ENCODE results near the gene MICAL2. TPM values are rescaled to one million over a fixed set of nuclear protein-coding genes. Genes with fewer than 3 reads are reported as not detected.
A peak's percentile ranks its signal among the peaks of the same experiment; 100 is the strongest.

Gene MICAL2
- polyA plus RNA-seq, 4 donors: 15.9 to 41.1 (median 25.6) TPM

DNA sequence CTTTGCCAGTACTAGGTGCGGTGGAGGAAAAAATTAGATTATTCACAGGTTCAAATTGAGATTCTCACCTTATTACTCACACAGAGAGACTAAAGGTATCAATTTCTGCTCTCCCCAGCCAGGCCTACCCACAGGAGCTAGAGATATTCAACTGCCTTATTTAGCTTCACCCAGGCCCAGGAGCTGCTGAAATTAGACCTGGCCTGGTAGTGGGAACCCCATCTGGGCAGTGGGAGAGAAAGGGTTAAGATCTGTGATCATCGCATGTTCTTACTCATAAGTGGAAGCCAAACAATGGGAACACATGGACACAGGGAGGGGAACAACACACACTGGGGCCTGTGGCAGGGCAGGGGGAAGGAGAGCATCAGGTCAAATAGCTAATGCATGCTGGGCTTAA is 20.9 kb upstream of the MICAL2 start:
- H3K9me3 ChIP-seq (ENCODE audit: control insufficient read depth in 2 of 2, insufficient read depth in 1 of 2, low read depth in 1 of 2, low read length in 1 of 2): peaks cover 0 to 10% of the 10 kb centered on the region in 2 donors
- 65 to 77% (median 72%) methylated on average over 2 of the region's 2 CpGs for WGBS, 3 donors
- H3K36me3 ChIP-seq (ENCODE audit: control insufficient read depth in 3 of 3, insufficient read depth in 2 of 3, low read depth in 1 of 3, low read length in 3 of 3): no peaks in the 10 kb centered on the region
- H3K4me3 ChIP-seq (ENCODE audit: low read depth in 1 of 3, low read length in 3 of 3): no peak overlapping the region
- no peaks in the 10 kb centered on the region for H3K27me3 ChIP-seq (ENCODE audit: control insufficient read depth in 3 of 3, insufficient read depth in 3 of 3, low read length in 3 of 3)
- FAIRE-seq (no peak), DNase-seq (no peak)
- peaks cover 8 to 49% (median 24%) of the 10 kb centered on the region in 3 donors for H3K4me1 ChIP-seq (ENCODE audit: control insufficient read depth in 3 of 3, insufficient read depth in 2 of 3, low read depth in 1 of 3, low read length in 2 of 3)
- peak overlapping the region in 1 of 3 donors; percentile 53 for H3K27ac ChIP-seq (ENCODE audit: low read depth in 1 of 3, low read length in 2 of 3)

DNA sequence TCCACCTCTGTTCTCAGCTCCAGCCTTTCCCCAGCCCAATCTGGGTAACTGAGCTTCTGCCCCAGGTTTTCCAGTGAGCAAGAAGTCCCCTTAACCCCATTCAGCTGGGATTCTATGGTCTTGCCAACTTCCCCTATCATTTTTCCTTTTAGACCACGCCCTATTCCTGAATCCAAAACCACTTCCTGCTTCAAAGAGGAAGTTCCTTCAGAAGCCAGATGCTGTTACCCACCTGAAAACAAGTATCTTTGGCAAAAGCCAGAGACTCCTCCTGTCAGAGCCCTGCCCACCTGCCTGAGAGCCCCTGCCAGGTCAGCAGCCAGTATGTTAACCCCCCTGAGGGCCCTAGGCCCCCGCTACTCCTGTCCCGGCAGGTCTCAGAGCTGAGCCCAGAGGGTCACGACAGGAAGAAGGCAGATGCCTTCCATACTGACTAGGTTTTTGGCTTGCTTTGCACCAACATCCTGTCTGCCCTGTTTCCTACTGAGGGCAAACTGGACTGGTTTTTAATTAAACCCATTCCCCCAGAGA is 20.3 kb upstream of the MICAL2 start:
- peak; percentile 71 to 79 for DNase-seq
- no peak for FAIRE-seq
- Histone ChIP-seq H3K27ac (ENCODE audit: low read depth in 1 of 3, low read length in 2 of 3) (peak overlapping the region; percentile 95 to 96 (median 96)), H3K4me3 (ENCODE audit: low read depth in 1 of 3, low read length in 3 of 3) (no peak overlapping the region), H3K27me3 (ENCODE audit: control insufficient read depth in 3 of 3, insufficient read depth in 3 of 3, low read length in 3 of 3) (no peaks in the 10 kb centered on the region), H3K4me1 (ENCODE audit: control insufficient read depth in 3 of 3, insufficient read depth in 2 of 3, low read depth in 1 of 3, low read length in 2 of 3) (peaks cover 8 to 55% (median 24%) of the 10 kb centered on the region in 3 donors), H3K36me3 (ENCODE audit: control insufficient read depth in 3 of 3, insufficient read depth in 2 of 3, low read depth in 1 of 3, low read length in 3 of 3) (no peaks in the 10 kb centered on the region), H3K9me3 (ENCODE audit: control insufficient read depth in 2 of 2, insufficient read depth in 1 of 2, low read depth in 1 of 2, low read length in 1 of 2) (peaks cover 0 to 10% of the 10 kb centered on the region in 2 donors)
- 42 to 63% (median 62%) methylated on average over 4 of the region's 4 CpGs for WGBS, 3 donors

DNA sequence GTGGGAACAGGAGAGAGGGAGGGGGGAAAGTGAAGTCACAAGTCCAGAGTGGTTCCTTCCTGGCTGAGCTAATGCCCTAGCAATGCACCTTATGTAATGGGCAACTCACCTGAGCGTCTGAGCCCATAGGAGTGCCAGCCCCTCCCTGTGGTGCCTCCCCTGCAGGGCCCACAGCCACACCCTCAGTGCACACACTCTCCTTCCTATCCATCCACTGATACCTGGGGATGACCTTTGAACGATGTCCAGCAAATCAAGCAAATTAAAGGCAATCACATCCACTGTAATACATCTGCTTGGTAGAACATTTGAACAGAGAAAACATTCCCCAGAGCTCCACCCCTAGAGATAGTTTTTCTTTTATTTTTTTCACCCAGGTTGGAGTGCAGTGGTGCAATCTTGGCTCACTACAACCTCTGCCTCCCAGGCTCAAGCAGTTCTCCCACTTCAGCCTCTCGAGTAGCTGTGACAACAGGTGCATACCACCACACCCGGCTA is 19.6 kb upstream of the MICAL2 start:
- Histone ChIP-seq H3K27me3 (ENCODE audit: control insufficient read depth in 3 of 3, insufficient read depth in 3 of 3, low read length in 3 of 3) (no peaks in the 10 kb centered on the region), H3K9me3 (ENCODE audit: control insufficient read depth in 2 of 2, insufficient read depth in 1 of 2, low read depth in 1 of 2, low read length in 1 of 2) (peaks cover 0 to 10% of the 10 kb centered on the region in 2 donors), H3K4me1 (ENCODE audit: control insufficient read depth in 3 of 3, insufficient read depth in 2 of 3, low read depth in 1 of 3, low read length in 2 of 3) (peaks cover 8 to 59% (median 22%) of the 10 kb centered on the region in 3 donors), H3K27ac (ENCODE audit: low read depth in 1 of 3, low read length in 2 of 3) (peak overlapping the region; percentile 70 to 96 (median 84)), H3K36me3 (ENCODE audit: control insufficient read depth in 3 of 3, insufficient read depth in 2 of 3, low read depth in 1 of 3, low read length in 3 of 3) (no peaks in the 10 kb centered on the region), H3K4me3 (ENCODE audit: low read depth in 1 of 3, low read length in 3 of 3) (no peak overlapping the region)
- WGBS, 3 donors: 26 to 64% (median 52%) methylated on average over 4 of the region's 4 CpGs
- DNase-seq (peak; percentile 98 to 100), FAIRE-seq (no peak)

DNA sequence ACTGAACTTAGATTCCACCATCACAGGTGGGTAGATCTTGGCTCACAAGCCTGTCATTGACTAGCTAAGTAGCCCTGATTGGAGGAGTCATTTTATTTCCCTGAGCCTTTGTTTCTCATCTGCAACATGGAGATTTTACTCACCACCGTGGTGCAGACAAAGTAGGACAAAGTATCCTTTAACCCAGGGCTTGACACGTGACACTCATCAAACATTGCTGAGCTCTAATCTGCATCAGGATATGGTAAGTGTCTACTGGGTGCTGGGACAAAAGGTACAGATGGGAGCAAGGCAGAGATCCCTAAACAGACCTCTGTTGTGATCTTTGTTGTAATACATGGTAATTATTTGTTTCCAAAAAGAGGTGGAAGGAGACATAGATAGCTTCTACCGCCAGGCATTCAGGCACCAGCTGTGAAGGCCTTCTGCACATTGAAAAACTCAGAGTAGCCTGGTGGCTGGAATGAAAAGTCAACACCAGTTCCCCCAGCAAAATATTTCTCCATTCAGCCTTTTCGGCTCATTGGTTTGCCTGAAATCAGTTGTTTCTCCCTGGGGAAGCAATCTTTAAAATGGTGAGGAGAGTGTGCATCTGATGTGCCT is 18.3 kb upstream of the MICAL2 start:
- H3K27me3 ChIP-seq (ENCODE audit: control insufficient read depth in 3 of 3, insufficient read depth in 3 of 3, low read length in 3 of 3): no peaks in the 10 kb centered on the region
- H3K4me1 ChIP-seq (ENCODE audit: control insufficient read depth in 3 of 3, insufficient read depth in 2 of 3, low read depth in 1 of 3, low read length in 2 of 3): peaks cover 8 to 50% (median 14%) of the 10 kb centered on the region in 3 donors
- H3K27ac ChIP-seq (ENCODE audit: low read depth in 1 of 3, low read length in 2 of 3): peak overlapping the region; percentile 70 to 84 (median 79)
- H3K9me3 ChIP-seq (ENCODE audit: control insufficient read depth in 2 of 2, insufficient read depth in 1 of 2, low read depth in 1 of 2, low read length in 1 of 2): peaks cover 0 to 10% of the 10 kb centered on the region in 2 donors
- H3K36me3 ChIP-seq (ENCODE audit: control insufficient read depth in 3 of 3, insufficient read depth in 2 of 3, low read depth in 1 of 3, low read length in 3 of 3): no peaks in the 10 kb centered on the region
- DNase-seq (peak; percentile 75 to 89), FAIRE-seq (no peak)
- no peak overlapping the region for H3K4me3 ChIP-seq (ENCODE audit: low read depth in 1 of 3, low read length in 3 of 3)
- WGBS, 3 donors: 52 to 69% (median 65%) methylated on average over 4 of the region's 4 CpGs

DNA sequence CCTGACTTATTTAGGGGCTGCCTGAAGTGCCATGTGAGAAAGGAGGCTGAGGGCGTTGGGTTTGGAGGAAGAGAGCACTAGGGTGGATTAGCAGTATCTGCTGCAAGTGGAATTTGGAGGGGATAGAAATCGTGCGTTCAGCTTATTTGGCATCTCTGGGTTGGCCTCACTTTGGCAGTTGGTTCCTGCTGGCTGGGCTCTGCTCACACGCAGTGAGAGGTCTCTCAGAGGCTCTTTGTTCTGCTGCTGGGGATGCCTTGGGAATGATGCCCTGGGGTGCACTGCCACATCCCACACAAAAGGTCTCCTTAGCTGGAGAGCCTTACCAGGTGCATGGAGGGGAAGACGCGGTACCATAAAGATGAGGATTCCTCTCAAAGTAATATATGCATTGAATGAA is 17.7 kb upstream of the MICAL2 start:
- 84 to 95% (median 91%) methylated on average over 6 of the region's 6 CpGs for WGBS, 3 donors
- FAIRE-seq (no peak), DNase-seq (no peak)
- Histone ChIP-seq H3K36me3 (ENCODE audit: control insufficient read depth in 3 of 3, insufficient read depth in 2 of 3, low read depth in 1 of 3, low read length in 3 of 3) (no peaks in the 10 kb centered on the region), H3K27me3 (ENCODE audit: control insufficient read depth in 3 of 3, insufficient read depth in 3 of 3, low read length in 3 of 3) (no peaks in the 10 kb centered on the region), H3K4me3 (ENCODE audit: low read depth in 1 of 3, low read length in 3 of 3) (no peak overlapping the region), H3K4me1 (ENCODE audit: control insufficient read depth in 3 of 3, insufficient read depth in 2 of 3, low read depth in 1 of 3, low read length in 2 of 3) (peaks cover 8 to 43% (median 11%) of the 10 kb centered on the region in 3 donors), H3K27ac (ENCODE audit: low read depth in 1 of 3, low read length in 2 of 3) (peak overlapping the region in 1 of 3 donors; percentile 84), H3K9me3 (ENCODE audit: control insufficient read depth in 2 of 2, insufficient read depth in 1 of 2, low read depth in 1 of 2, low read length in 1 of 2) (peaks cover 0 to 10% of the 10 kb centered on the region in 2 donors)

DNA sequence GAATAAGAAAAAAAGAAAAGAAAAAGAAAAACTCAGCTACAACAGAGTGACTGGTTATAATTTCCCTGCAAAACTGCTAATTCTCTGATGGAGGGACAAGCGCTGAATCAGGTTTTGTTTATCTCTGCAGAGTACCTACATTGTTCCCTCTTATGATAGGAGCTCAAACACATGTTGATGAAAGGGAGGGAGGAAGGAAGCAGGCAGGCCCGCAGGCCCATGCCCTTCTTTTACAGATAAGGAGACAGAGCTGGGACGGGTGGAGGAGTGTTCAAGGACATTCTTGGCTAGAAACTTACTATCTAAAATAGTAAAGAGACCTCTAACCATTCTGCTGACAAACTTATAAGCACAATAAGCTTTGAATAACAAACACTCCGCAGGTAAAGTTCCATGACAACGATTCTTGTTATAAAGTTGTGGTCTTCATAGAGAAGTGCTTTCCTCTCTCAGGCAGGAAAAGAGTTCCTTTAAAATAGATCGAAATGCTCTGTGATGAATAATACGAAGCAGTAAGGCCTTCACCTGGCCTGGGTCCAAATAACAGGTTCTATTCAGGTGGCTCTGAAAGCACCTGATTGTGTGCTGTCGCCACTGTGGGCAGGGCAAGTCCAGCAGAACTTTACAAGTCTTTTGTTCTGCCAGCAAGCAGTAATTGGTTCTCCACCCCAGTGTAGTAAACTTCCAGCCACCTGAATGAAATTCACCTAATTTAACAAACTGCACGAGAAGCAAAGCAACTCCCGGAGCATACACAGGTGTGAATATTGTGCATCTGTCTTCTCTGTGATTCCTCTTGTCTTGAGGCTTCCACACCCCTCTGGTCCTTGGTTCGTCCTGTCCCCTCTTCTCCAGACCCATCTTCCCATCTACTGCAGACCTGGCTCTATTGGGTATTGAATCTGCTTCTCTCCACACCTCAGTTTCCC is 15.3 kb upstream of the MICAL2 start:
- Histone ChIP-seq H3K4me3 (ENCODE audit: low read depth in 1 of 3, low read length in 3 of 3) (no peak overlapping the region), H3K9me3 (ENCODE audit: control insufficient read depth in 2 of 2, insufficient read depth in 1 of 2, low read depth in 1 of 2, low read length in 1 of 2) (peaks cover 0 to 10% of the 10 kb centered on the region in 2 donors), H3K36me3 (ENCODE audit: control insufficient read depth in 3 of 3, insufficient read depth in 2 of 3, low read depth in 1 of 3, low read length in 3 of 3) (no peaks in the 10 kb centered on the region), H3K27me3 (ENCODE audit: control insufficient read depth in 3 of 3, insufficient read depth in 3 of 3, low read length in 3 of 3) (no peaks in the 10 kb centered on the region), H3K27ac (ENCODE audit: low read depth in 1 of 3, low read length in 2 of 3) (peak overlapping the region; percentile 26 to 74 (median 55)), H3K4me1 (ENCODE audit: control insufficient read depth in 3 of 3, insufficient read depth in 2 of 3, low read depth in 1 of 3, low read length in 2 of 3) (peaks cover 5 to 38% (median 7%) of the 10 kb centered on the region in 3 donors)
- 24 to 51% (median 36%) methylated on average over 11 of the region's 11 CpGs for WGBS, 3 donors
- DNase-seq: peak; percentile 71 to 83
- FAIRE-seq: no peak

DNA sequence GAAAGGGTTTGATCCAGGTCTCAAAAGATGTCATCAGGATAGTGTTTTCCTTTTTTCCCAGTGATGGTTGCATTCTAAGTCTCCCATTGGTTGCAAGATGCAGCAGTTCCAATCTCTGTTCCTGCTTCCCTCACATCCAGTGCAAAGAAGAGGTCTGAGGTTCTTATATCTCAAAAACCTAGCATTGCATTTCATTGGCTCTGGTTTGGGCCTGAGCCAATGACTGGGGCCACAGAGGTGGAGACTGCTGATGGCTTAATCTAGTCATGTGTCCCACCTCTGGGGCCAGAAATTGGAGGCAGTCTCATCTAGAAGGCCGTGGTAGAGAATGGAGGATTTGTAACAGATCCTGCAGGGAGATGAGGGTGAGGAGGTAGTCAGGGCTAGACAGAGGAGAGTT is 13.2 kb upstream of the MICAL2 start:
- H3K4me3 ChIP-seq (ENCODE audit: low read depth in 1 of 3, low read length in 3 of 3): no peak overlapping the region
- peaks cover 2 to 33% (median 8%) of the 10 kb centered on the region in 3 donors for H3K4me1 ChIP-seq (ENCODE audit: control insufficient read depth in 3 of 3, insufficient read depth in 2 of 3, low read depth in 1 of 3, low read length in 2 of 3)
- no peaks in the 10 kb centered on the region for H3K36me3 ChIP-seq (ENCODE audit: control insufficient read depth in 3 of 3, insufficient read depth in 2 of 3, low read depth in 1 of 3, low read length in 3 of 3)
- FAIRE-seq: no peak
- H3K9me3 ChIP-seq (ENCODE audit: control insufficient read depth in 2 of 2, insufficient read depth in 1 of 2, low read depth in 1 of 2, low read length in 1 of 2): no peaks in the 10 kb centered on the region
- no peaks in the 10 kb centered on the region for H3K27me3 ChIP-seq (ENCODE audit: control insufficient read depth in 3 of 3, insufficient read depth in 3 of 3, low read length in 3 of 3)
- no peak overlapping the region for H3K27ac ChIP-seq (ENCODE audit: low read depth in 1 of 3, low read length in 2 of 3)
- DNase-seq: no peak
- 78 to 92% (median 80%) methylated on average over 1 of the region's 1 CpG for WGBS, 3 donors

DNA sequence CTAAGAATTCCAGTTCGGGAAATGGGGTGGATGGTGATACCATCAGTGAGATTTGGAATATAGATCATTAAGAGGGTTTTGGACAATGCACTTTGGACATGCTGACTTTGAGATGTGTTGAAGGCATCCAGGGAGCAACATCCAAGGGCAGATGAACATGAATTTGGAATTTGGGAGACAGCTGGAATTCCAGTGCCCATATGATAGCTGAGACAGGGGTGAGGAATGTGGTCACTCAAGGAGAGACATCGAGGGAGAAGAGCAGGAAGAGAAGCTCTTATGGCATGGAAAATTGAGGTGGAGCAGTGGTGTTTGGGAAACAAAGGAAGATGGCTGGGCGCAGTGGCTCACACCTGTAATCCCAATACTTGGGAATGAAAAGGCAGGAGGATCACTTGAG is 11.8 kb upstream of the MICAL2 start:
- Histone ChIP-seq H3K9me3 (ENCODE audit: control insufficient read depth in 2 of 2, insufficient read depth in 1 of 2, low read depth in 1 of 2, low read length in 1 of 2) (no peaks in the 10 kb centered on the region), H3K27ac (ENCODE audit: low read depth in 1 of 3, low read length in 2 of 3) (no peak overlapping the region), H3K36me3 (ENCODE audit: control insufficient read depth in 3 of 3, insufficient read depth in 2 of 3, low read depth in 1 of 3, low read length in 3 of 3) (no peaks in the 10 kb centered on the region), H3K27me3 (ENCODE audit: control insufficient read depth in 3 of 3, insufficient read depth in 3 of 3, low read length in 3 of 3) (no peaks in the 10 kb centered on the region), H3K4me3 (ENCODE audit: low read depth in 1 of 3, low read length in 3 of 3) (no peak overlapping the region), H3K4me1 (ENCODE audit: control insufficient read depth in 3 of 3, insufficient read depth in 2 of 3, low read depth in 1 of 3, low read length in 2 of 3) (peaks cover 2 to 28% (median 8%) of the 10 kb centered on the region in 3 donors)
- FAIRE-seq (no peak), DNase-seq (no peak)
- 79 to 93% (median 87%) methylated on average over 3 of the region's 3 CpGs for WGBS, 3 donors
